ENCODE results near the gene POLR1F.

The POLR1F gene, protein sequence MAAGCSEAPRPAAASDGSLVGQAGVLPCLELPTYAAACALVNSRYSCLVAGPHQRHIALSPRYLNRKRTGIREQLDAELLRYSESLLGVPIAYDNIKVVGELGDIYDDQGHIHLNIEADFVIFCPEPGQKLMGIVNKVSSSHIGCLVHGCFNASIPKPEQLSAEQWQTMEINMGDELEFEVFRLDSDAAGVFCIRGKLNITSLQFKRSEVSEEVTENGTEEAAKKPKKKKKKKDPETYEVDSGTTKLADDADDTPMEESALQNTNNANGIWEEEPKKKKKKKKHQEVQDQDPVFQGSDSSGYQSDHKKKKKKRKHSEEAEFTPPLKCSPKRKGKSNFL

DNA sequence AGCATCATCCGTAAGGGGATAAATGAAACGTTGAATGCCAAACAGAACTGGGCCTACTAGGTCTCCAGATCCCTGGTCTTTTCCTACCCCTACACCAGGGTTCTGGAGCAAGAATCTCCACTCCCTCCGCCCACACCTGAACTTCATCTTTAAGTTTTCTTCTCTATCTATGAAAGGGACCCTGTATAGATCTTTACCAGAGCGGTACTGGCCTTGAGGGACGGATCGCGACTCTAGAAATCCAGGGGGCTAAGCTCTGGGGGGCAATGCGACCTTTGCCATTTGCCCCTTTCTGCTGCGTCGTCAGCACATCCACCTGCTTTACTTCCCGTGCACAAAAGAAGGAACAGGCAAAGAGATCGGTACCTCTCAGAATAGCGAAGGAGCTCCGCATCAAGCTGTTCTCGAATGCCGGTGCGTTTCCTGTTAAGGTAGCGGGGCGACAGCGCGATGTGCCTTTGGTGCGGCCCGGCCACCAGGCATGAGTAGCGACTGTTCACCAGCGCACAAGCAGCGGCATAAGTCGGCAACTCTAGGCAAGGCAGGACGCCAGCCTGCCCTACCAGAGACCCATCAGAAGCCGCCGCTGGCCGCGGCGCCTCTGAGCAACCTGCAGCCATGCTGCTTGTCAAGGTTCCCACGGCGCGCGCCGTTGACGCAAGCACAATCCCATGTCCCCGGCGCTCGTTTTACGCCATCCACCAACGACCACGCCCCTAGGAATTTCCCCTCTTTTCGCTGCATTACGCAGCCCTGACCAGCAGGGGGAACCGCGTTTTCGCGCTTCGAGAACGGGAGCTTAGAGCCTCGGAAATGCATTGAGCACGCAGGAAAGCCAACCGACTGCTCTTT lies at the start of gene POLR1F:
POLR1F (minus strand) TSS at position 641 of the 852 bp plus-strand sequence; CDS start at position 620, 21 bp downstream.
- peak within 1 kb of the TSS; percentile 83 for H2AFZ ChIP-seq (ENCODE audit: low read depth, low read length)
- H3K27me3 ChIP-seq (ENCODE audit: insufficient read depth, low read length), result no peaks in the 10 kb centered on the region
- peaks cover 5% of the 10 kb centered on the region for H3K36me3 ChIP-seq (ENCODE audit: insufficient read depth, low read length)
- peak within 1 kb of the TSS; percentile 83 for H3K4me3 ChIP-seq (ENCODE audit: low read length)
- no peaks in the 10 kb centered on the region for H3K9me3 ChIP-seq (ENCODE audit: low read length)
- H3K4me1 ChIP-seq (ENCODE audit: insufficient read depth, low read length), result peaks cover 31% of the 10 kb centered on the region

DNA sequence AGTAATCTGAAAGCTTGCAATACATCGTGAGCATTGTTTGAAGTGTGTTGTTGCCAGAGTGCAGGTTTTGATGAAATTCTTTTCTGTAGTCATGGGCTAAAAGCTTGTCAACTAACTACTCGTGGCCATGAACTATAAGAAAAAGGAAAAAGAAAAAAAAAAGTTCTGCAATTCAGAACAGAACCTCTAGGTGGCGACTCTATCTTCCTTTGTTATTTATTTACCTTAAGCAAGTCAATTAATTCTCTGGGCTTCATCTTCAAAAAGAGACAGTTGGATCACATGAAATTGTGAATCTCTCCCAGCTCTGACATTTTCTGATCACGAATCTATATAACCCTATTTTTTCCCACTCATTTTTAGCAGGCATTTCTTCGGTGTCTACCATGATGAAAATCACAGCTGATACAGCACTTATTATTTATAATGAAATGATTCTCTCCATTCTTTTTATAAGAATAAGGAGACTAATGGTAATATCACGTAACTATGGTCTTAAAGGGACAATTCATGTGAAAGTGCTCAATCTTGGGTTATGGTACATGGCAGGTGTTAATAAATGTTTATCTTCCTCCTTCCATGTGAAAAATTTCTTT lies 45.8 kb upstream of the POLR1F start:
- H3K4me3 ChIP-seq (ENCODE audit: low read length), result no peak overlapping the region
- no peaks in the 10 kb centered on the region for H3K4me1 ChIP-seq (ENCODE audit: insufficient read depth, low read length)
- H3K36me3 ChIP-seq (ENCODE audit: insufficient read depth, low read length), result no peaks in the 10 kb centered on the region
- H2AFZ ChIP-seq (ENCODE audit: low read depth, low read length), result no peak overlapping the region
- H3K9me3 ChIP-seq (ENCODE audit: low read length), result no peaks in the 10 kb centered on the region
- H3K27me3 ChIP-seq (ENCODE audit: insufficient read depth, low read length), result no peaks in the 10 kb centered on the region

DNA sequence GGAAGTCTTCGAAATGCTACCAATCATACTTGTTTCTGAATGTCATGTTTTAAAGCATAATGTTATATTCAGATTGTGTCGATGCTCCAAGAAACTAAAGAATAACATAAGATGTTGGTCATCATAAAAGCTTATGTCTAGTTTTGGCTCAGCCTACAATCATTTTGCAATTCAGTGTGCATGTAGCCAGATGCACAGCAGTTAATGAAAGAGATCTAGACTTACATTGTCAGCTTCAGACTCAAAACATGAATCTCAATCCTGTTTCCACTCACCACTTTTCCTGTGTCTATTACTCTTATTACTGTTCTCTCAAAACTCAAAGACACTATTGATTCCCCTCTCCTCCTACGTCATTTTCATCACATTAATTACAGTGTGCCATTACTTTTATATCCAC lies 43.2 kb upstream of the POLR1F start:
- H3K4me1 ChIP-seq (ENCODE audit: insufficient read depth, low read length), result no peaks in the 10 kb centered on the region
- H3K27me3 ChIP-seq (ENCODE audit: insufficient read depth, low read length), result no peaks in the 10 kb centered on the region
- H3K4me3 ChIP-seq (ENCODE audit: low read length), result no peak overlapping the region
- H3K36me3 ChIP-seq (ENCODE audit: insufficient read depth, low read length), result no peaks in the 10 kb centered on the region
- H3K9me3 ChIP-seq (ENCODE audit: low read length), result no peaks in the 10 kb centered on the region
- H2AFZ ChIP-seq (ENCODE audit: low read depth, low read length), result no peak overlapping the region

DNA sequence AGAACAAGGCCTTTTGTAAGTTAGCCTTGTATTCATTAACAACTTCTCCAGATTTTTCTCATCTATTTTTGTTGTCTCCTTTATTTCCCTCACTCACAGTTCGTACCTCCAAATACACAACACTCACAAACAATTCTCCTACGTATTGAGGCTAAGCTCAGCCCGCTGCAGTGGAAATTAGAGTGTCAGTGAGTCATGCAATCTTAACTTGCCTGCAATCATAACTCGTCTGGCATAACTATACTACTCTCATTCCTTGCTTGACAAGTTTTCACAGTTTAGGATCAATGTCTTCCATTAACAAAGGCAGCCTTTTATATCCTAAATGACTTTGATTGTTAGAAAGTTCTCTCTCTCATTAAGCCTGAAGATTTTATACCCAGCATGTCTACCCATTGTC lies 40.8 kb upstream of the POLR1F start:
- Histone ChIP-seq H3K4me1 (ENCODE audit: insufficient read depth, low read length) (no peaks in the 10 kb centered on the region), H2AFZ (ENCODE audit: low read depth, low read length) (no peak overlapping the region), H3K27me3 (ENCODE audit: insufficient read depth, low read length) (no peaks in the 10 kb centered on the region), H3K36me3 (ENCODE audit: insufficient read depth, low read length) (no peaks in the 10 kb centered on the region), H3K9me3 (ENCODE audit: low read length) (no peaks in the 10 kb centered on the region), H3K4me3 (ENCODE audit: low read length) (no peak overlapping the region)

DNA sequence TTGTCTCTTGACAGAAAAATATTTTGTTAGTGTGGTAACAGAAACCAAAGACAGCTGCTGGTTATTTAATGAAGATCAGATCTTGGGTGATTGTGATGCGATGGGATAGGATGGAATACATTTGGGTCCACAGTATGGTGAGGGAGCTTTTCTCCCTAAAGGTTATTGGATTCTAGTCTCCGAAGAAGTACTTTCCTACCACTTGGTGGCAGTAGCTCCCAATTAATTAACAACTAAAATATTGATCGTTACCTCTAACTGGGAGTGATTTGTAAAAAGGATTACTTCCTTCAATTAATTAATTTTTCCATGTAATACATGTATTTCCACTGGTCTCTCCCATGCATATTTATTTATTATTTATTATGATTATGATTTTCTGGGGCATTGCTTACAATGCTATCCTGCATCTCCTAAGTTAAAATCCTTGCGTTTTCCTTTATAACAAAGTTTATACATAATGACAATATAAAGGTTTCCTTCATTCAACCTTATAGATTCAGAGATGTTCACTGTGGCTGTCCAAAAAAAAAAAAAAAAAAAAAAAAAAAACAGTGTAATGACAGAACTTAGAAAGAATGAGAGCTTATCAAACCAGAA lies 39.0 kb upstream of the POLR1F start:
- H3K4me3 ChIP-seq (ENCODE audit: low read length), result no peak overlapping the region
- no peaks in the 10 kb centered on the region for H3K4me1 ChIP-seq (ENCODE audit: insufficient read depth, low read length)
- H3K36me3 ChIP-seq (ENCODE audit: insufficient read depth, low read length), result no peaks in the 10 kb centered on the region
- no peaks in the 10 kb centered on the region for H3K27me3 ChIP-seq (ENCODE audit: insufficient read depth, low read length)
- no peak overlapping the region for H2AFZ ChIP-seq (ENCODE audit: low read depth, low read length)
- no peaks in the 10 kb centered on the region for H3K9me3 ChIP-seq (ENCODE audit: low read length)

DNA sequence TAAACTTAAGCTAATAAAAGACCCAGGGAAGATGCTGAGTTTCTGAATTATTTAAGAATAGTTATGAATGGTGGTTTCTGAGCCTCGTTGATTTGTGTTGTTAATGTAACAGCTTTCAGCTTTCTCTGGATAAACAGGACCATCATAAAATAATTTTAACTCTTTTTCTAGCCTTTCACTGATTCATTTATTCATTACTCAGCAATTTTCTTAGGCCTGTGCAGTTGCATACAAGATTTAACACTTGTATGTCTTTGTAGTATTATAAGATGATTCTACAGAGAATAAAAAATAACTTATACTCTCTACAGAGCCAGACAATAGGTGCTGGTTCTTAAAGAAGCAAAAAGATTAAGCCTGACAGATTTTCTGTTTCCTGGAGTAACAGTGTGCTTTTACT lies 35.2 kb upstream of the POLR1F start:
- H3K9me3 ChIP-seq (ENCODE audit: low read length), result no peaks in the 10 kb centered on the region
- no peaks in the 10 kb centered on the region for H3K4me1 ChIP-seq (ENCODE audit: insufficient read depth, low read length)
- H3K4me3 ChIP-seq (ENCODE audit: low read length), result no peak overlapping the region
- H2AFZ ChIP-seq (ENCODE audit: low read depth, low read length), result no peak overlapping the region
- no peaks in the 10 kb centered on the region for H3K27me3 ChIP-seq (ENCODE audit: insufficient read depth, low read length)
- H3K36me3 ChIP-seq (ENCODE audit: insufficient read depth, low read length), result no peaks in the 10 kb centered on the region

DNA sequence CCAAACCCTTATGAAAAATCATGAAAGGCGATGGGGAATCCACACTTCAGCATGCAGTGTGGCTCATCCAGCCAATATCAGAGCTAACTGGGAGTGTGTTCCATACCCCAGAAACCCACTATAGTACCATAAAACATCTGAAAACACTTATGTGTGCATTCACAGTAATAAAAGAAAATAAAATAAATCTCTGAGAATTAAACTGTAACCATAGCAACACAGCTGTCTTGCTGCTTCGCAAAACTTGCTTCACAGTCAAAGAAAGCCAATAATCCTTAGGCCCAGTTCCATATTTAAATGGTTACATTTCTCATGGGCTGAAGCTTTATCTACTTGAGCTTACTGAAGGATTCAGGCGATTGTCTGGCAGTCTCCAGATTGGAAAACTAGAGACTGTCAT lies 19.9 kb upstream of the POLR1F start:
- peaks cover 8% of the 10 kb centered on the region for H3K4me1 ChIP-seq (ENCODE audit: insufficient read depth, low read length)
- H3K36me3 ChIP-seq (ENCODE audit: insufficient read depth, low read length), result no peaks in the 10 kb centered on the region
- no peak overlapping the region for H2AFZ ChIP-seq (ENCODE audit: low read depth, low read length)
- no peaks in the 10 kb centered on the region for H3K9me3 ChIP-seq (ENCODE audit: low read length)
- no peaks in the 10 kb centered on the region for H3K27me3 ChIP-seq (ENCODE audit: insufficient read depth, low read length)
- H3K4me3 ChIP-seq (ENCODE audit: low read length), result no peak overlapping the region

DNA sequence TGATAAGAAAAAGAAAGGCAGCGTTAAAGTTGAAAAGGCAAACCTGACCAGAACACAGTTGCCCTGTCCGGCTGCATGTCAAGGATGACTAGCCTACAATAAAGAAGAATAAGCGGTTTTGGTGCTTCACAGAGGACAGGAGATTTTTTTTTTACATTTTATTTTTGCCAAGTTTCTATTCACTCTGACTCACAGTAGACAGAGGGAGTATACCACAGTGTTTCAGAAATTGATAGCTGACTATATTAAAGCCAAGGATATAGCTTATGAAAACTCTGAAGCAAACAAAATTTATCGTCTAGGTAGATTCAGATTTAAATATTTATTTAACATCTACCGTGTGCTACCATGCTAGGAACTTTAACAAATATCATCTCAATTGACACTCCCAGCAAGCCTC lies 16.9 kb upstream of the POLR1F start:
- Histone ChIP-seq H3K36me3 (ENCODE audit: insufficient read depth, low read length) (no peaks in the 10 kb centered on the region), H3K4me1 (ENCODE audit: insufficient read depth, low read length) (peaks cover 8% of the 10 kb centered on the region), H3K27me3 (ENCODE audit: insufficient read depth, low read length) (no peaks in the 10 kb centered on the region), H3K4me3 (ENCODE audit: low read length) (no peak overlapping the region), H2AFZ (ENCODE audit: low read depth, low read length) (peak overlapping the region; percentile 61), H3K9me3 (ENCODE audit: low read length) (no peaks in the 10 kb centered on the region)

DNA sequence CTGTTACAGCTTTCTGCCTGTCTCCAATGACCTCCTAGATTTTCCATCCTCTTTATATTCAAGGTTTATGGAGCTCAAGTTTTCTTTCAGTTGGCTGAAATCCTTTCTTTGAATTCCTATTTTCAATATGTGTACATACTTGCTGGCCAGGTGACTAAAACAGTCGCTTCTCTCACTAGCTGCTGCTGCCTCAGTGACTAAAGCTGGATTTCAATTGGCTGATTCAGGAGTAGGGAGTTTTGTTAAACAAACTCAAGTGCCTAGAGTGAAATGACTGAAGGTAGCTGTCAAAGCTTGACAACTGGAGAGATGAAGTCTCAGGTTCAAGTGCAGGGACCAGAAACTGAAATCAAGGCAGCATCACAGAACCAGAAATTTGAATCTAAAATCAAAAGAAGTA lies 6.7 kb upstream of the POLR1F start:
- H3K4me3 ChIP-seq (ENCODE audit: low read length), result no peak overlapping the region
- H3K4me1 ChIP-seq (ENCODE audit: insufficient read depth, low read length), result no peaks in the 10 kb centered on the region
- H3K36me3 ChIP-seq (ENCODE audit: insufficient read depth, low read length), result no peaks in the 10 kb centered on the region
- no peaks in the 10 kb centered on the region for H3K27me3 ChIP-seq (ENCODE audit: insufficient read depth, low read length)
- no peak overlapping the region for H2AFZ ChIP-seq (ENCODE audit: low read depth, low read length)
- H3K9me3 ChIP-seq (ENCODE audit: low read length), result no peaks in the 10 kb centered on the region

DNA sequence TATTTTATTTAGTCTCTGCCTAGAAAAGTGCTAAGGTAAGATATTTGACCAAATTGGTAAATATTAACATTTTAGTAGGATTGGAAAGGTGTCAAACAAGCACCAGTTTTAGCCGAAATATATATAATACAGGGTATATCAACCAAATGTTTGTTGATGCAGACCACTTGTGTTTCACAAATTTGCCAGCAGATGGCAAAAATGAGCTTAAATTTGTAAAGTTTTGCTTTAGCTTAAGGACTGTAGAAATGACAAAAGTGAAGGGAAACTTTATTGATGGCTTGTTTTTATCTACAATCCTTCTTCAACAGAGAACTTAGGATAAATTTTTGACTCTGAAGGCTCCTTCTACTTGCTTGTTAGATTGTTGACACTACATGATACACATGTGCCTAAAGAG lies 4.8 kb upstream of the POLR1F start:
- Histone ChIP-seq H3K4me1 (ENCODE audit: insufficient read depth, low read length) (peaks cover 4% of the 10 kb centered on the region), H3K9me3 (ENCODE audit: low read length) (no peaks in the 10 kb centered on the region), H2AFZ (ENCODE audit: low read depth, low read length) (no peak overlapping the region), H3K4me3 (ENCODE audit: low read length) (no peak overlapping the region), H3K27me3 (ENCODE audit: insufficient read depth, low read length) (no peaks in the 10 kb centered on the region), H3K36me3 (ENCODE audit: insufficient read depth, low read length) (no peaks in the 10 kb centered on the region)

DNA sequence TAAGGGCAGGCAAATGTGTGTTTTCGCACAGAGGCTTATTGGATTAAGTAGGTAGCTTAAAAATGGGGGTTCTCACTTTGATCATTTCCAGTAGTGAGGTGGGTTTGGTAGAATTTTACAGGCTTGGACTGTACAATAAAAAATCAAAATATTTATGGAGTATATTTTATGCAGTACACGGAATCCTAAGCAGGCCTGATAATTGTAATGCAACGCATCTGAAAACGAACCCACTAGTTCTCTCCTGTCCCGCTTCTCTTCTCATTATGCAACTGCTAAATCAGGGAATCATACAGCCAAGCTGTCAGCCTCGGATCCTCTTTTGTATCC lies 377 bp upstream of the POLR1F start:
- Histone ChIP-seq H3K4me1 (ENCODE audit: insufficient read depth, low read length) (peaks cover 31% of the 10 kb centered on the region), H3K4me3 (ENCODE audit: low read length) (no peak overlapping the region), H3K36me3 (ENCODE audit: insufficient read depth, low read length) (peaks cover under 1% of the 10 kb centered on the region), H2AFZ (ENCODE audit: low read depth, low read length) (peak overlapping the region; percentile 83), H3K9me3 (ENCODE audit: low read length) (no peaks in the 10 kb centered on the region), H3K27me3 (ENCODE audit: insufficient read depth, low read length) (no peaks in the 10 kb centered on the region)

DNA sequence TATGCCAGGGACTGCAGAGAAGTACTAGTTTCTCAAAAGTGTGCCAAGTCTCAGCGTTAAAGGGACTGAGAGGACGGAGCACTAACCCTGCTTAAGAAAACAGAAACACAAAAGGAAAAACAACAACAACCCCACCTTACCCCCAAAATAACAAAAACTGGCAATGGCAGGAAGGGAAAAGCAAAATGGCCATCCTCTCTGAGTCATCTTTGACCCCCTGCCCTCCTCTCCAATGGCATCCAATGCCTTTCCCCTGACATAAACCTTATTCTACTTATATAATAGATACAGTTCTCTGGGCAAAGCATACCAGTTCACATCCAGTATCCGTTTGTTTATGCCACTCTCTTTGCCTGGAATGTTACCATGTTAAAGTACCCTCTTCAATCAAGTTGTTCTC lies 1.6 kb downstream of the POLR1F start:
- Histone ChIP-seq H3K4me3 (ENCODE audit: low read length) (peak overlapping the region; percentile 83), H3K36me3 (ENCODE audit: insufficient read depth, low read length) (peaks cover 19% of the 10 kb centered on the region), H3K4me1 (ENCODE audit: insufficient read depth, low read length) (peaks cover 31% of the 10 kb centered on the region), H2AFZ (ENCODE audit: low read depth, low read length) (no peak overlapping the region), H3K27me3 (ENCODE audit: insufficient read depth, low read length) (no peaks in the 10 kb centered on the region), H3K9me3 (ENCODE audit: low read length) (no peaks in the 10 kb centered on the region)

DNA sequence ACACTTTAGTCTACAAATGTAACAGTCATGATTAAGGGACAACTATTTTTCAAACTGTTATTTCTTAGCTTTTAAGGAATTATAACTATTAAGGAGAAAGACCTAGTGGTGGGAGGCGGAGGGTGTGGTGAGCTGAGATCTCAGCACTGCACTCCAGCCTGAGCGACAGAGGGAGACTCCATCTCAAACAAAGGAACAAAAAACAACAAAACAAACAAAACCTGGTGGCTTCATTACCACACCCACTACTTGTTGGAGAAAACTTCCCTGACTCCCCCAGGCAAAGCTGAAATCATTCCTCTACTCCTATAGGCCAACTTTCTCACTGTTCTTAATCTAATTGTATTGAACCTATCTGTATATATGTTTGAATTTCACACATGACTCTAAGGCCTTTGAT lies 3.2 kb downstream of the POLR1F start:
- no peaks in the 10 kb centered on the region for H3K9me3 ChIP-seq (ENCODE audit: low read length)
- peaks cover 31% of the 10 kb centered on the region for H3K4me1 ChIP-seq (ENCODE audit: insufficient read depth, low read length)
- peaks cover 27% of the 10 kb centered on the region for H3K36me3 ChIP-seq (ENCODE audit: insufficient read depth, low read length)
- H2AFZ ChIP-seq (ENCODE audit: low read depth, low read length), result no peak overlapping the region
- no peaks in the 10 kb centered on the region for H3K27me3 ChIP-seq (ENCODE audit: insufficient read depth, low read length)
- H3K4me3 ChIP-seq (ENCODE audit: low read length), result no peak overlapping the region

All from neuron (in vitro differentiated cells).